ENCODE data around the gene MIGA1. TPM values are rescaled to one million over a fixed set of nuclear protein-coding genes. Genes with fewer than 3 reads are reported as not detected.
"Not testable (repeated sequence)": the region's sequence is repeated elsewhere in the genome, so short reads cannot be mapped to it uniquely, and the experiment has no call there.

Gene MIGA1, protein sequence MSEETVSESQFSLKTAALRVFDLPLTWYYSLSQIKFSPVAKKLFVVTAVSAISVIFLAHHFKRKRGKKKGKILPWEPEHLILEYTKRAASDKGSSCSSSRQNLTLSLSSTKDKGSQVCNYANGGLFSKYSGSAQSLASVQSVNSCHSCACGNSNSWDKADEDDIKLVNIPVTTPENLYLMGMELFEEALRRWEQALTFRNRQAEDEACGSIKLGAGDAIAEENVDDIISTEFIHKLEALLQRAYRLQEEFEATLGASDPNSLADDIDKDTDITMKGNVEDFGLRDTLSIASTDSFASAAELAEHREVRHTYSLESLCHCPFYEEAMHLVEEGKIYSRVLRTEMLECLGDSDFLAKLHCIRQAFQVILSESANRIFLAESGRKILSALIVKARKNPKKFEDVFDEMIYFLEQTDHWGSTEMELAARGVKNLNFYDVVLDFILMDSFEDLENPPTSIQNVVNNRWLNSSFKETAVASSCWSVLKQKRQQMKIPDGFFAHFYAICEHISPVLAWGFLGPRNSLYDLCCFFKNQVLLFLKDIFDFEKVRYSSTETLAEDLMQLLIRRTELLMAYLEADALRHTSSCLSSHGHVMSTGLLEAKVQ
- total RNA-seq = 10 to 100 TPM; 13.3 to 14.0 TPM

- Mint-ChIP-seq H3K27me3 (no peaks in the 10 kb centered on the region), H3K9me3 (no peaks in the 10 kb centered on the region), H3K4me3 (peak within 1 kb of the TSS; percentile 99), H3K27ac (peak within 1 kb of the TSS; percentile 78 to 83), H3K36me3 (peaks cover 10% of the 10 kb centered on the region), H3K4me1 (ENCODE audit: low read depth in 2 of 2) (peaks cover 16 to 33% of the 10 kb centered on the region in 2 donors)
- ATAC-seq (peak; percentile 95 to 97), DNase-seq (ENCODE audit: low spot score) (peak; percentile 89)
Measured at GRCh38 chr1:77779529-77780281, at the start of gene MIGA1. TSS of gene MIGA1 (plus strand) at chr1:77779649. CDS start at chr1:77783253, 3,604 bp downstream.

DNA sequence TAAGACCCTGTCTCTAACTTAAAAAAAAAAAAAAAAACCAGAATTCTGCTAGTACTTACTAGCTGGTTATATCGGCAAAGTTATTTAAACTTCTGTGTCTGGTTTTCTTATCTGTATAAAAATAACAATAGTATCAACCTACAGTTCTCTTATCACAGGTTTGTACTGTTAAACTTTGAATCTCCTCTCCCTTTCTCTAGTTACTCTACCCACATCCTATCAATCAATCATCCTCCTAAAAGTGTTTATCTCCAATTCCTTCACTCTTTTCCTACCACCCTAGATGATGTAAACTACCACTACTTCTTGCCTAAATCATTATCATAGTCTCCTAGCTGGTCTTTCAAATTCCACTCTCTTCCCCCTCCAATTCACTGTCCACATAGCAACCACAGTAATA lies 47.4 kb upstream of the MIGA1 start:
- H3K4me3 Mint-ChIP-seq = no peak overlapping the region
- DNase-seq (ENCODE audit: low spot score) (no peak), ATAC-seq (no peak)
- H3K4me1 Mint-ChIP-seq (ENCODE audit: low read depth in 2 of 2) = peaks cover 0 to 6% of the 10 kb centered on the region in 2 donors
- H3K27me3 Mint-ChIP-seq = no peaks in the 10 kb centered on the region
- peak overlapping the region in 1 of 2 donors; percentile 13 for H3K27ac Mint-ChIP-seq
- H3K36me3 Mint-ChIP-seq = peaks cover 6% of the 10 kb centered on the region
- H3K9me3 Mint-ChIP-seq = no peaks in the 10 kb centered on the region

DNA sequence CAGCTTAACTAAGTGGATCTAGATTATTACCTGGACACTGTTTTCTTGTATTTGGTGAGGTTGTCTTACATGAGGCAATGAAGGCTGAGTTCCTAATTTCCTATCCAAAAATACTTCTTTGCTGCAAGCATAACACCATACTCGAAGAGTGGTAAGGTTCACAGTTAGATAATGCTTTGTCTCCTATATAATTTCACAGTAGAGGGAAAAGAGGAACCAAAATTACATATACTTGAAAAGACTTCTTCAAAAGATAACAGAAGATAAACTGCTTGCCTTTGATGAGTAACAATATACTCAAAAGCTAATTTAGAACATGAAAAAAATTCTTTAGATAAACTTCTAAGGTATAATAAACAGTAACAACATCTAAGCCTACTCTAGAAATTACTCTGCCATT lies 40.2 kb upstream of the MIGA1 start:
- peaks cover 0 to 3% of the 10 kb centered on the region in 2 donors for H3K4me1 Mint-ChIP-seq (ENCODE audit: low read depth in 2 of 2)
- no peaks in the 10 kb centered on the region for H3K9me3 Mint-ChIP-seq
- no peak overlapping the region for H3K27ac Mint-ChIP-seq
- ATAC-seq (no peak), DNase-seq (ENCODE audit: low spot score) (no peak)
- H3K36me3 Mint-ChIP-seq = no peaks in the 10 kb centered on the region
- H3K4me3 Mint-ChIP-seq = no peak overlapping the region
- no peaks in the 10 kb centered on the region for H3K27me3 Mint-ChIP-seq

GRCh38 chr1:77741316-77741715 lies 38.1 kb upstream of the MIGA1 start:
- Mint-ChIP-seq H3K27me3 (no peaks in the 10 kb centered on the region), H3K9me3 (no peaks in the 10 kb centered on the region), H3K36me3 (no peaks in the 10 kb centered on the region), H3K27ac (no peak overlapping the region), H3K4me1 (ENCODE audit: low read depth in 2 of 2) (peaks cover 18% of the 10 kb centered on the region in 2 donors), H3K4me3 (no peak overlapping the region)
- DNase-seq (ENCODE audit: low spot score) (no peak), ATAC-seq (no peak)

GRCh38 chr1:77742011-77742555 lies 37.4 kb upstream of the MIGA1 start:
- no peak overlapping the region for H3K27ac Mint-ChIP-seq
- H3K27me3 Mint-ChIP-seq = no peaks in the 10 kb centered on the region
- peaks cover 23 to 24% of the 10 kb centered on the region in 2 donors for H3K4me1 Mint-ChIP-seq (ENCODE audit: low read depth in 2 of 2)
- ATAC-seq (no peak), DNase-seq (ENCODE audit: low spot score) (no peak)
- no peaks in the 10 kb centered on the region for H3K9me3 Mint-ChIP-seq
- no peak overlapping the region for H3K4me3 Mint-ChIP-seq
- no peaks in the 10 kb centered on the region for H3K36me3 Mint-ChIP-seq

GRCh38 chr1:77744576-77744975 lies 34.9 kb upstream of the MIGA1 start:
- ATAC-seq (no peak), DNase-seq (ENCODE audit: low spot score) (no peak)
- Mint-ChIP-seq H3K27ac (no peak overlapping the region), H3K27me3 (no peaks in the 10 kb centered on the region), H3K4me3 (no peak overlapping the region), H3K9me3 (no peaks in the 10 kb centered on the region), H3K4me1 (ENCODE audit: low read depth in 2 of 2) (peaks cover 37 to 38% of the 10 kb centered on the region in 2 donors), H3K36me3 (no peaks in the 10 kb centered on the region)

- H3K27ac Mint-ChIP-seq; H3K4me3 Mint-ChIP-seq; ATAC-seq; H3K36me3 Mint-ChIP-seq; H3K27me3 Mint-ChIP-seq; H3K9me3 Mint-ChIP-seq; DNase-seq (ENCODE audit: low spot score): not testable (repeated sequence)
- H3K4me1 Mint-ChIP-seq (ENCODE audit: low read depth in 2 of 2) = peaks cover 38 to 47% of the 10 kb centered on the region in 2 donors
Measured at GRCh38 chr1:77749489-77749888, 30.0 kb upstream of the MIGA1 start.

- Mint-ChIP-seq H3K4me3 (no peak overlapping the region), H3K27me3 (no peaks in the 10 kb centered on the region), H3K4me1 (ENCODE audit: low read depth in 2 of 2) (peaks cover 27 to 32% of the 10 kb centered on the region in 2 donors), H3K27ac (peak overlapping the region in 1 of 2 donors; percentile 45), H3K9me3 (no peaks in the 10 kb centered on the region), H3K36me3 (no peaks in the 10 kb centered on the region)
- DNase-seq (ENCODE audit: low spot score) = no peak
- no peak for ATAC-seq
Measured at GRCh38 chr1:77756052-77756754, 23.2 kb upstream of the MIGA1 start.

DNA sequence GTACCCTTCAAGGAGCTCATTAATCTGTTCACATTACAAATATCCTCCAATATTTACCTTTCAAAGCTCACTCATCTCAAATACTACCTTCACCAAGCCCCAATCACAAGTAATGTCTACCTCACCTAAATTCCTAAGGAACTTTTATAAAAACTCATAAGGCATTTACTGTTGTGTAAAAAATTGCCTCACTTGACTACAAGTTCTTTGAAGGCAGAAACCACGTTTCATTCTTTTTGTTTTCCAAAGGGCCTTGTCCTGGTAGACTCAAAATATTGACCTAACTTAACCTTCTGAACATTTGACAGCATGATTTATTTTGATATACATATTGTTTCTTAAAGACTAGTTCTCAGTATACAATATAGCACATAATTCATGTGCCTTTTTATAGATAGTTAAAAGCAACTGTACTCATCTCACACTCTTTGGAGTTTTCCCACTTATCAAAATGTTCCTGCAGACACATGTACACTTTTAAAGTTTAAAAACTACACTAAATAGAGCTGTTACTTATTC lies 22.3 kb upstream of the MIGA1 start:
- H3K27me3 Mint-ChIP-seq = no peaks in the 10 kb centered on the region
- peak overlapping the region; percentile 51 for H3K4me3 Mint-ChIP-seq
- H3K36me3 Mint-ChIP-seq = no peaks in the 10 kb centered on the region
- DNase-seq (ENCODE audit: low spot score) (no peak), ATAC-seq (no peak)
- H3K27ac Mint-ChIP-seq = peak overlapping the region in 1 of 2 donors; percentile 45
- no peaks in the 10 kb centered on the region for H3K9me3 Mint-ChIP-seq
- H3K4me1 Mint-ChIP-seq (ENCODE audit: low read depth in 2 of 2) = peaks cover 27 to 35% of the 10 kb centered on the region in 2 donors

GRCh38 chr1:77757603-77758002 lies 21.8 kb upstream of the MIGA1 start:
- H3K27ac Mint-ChIP-seq = peak overlapping the region in 1 of 2 donors; percentile 45
- ATAC-seq = no peak

DNA sequence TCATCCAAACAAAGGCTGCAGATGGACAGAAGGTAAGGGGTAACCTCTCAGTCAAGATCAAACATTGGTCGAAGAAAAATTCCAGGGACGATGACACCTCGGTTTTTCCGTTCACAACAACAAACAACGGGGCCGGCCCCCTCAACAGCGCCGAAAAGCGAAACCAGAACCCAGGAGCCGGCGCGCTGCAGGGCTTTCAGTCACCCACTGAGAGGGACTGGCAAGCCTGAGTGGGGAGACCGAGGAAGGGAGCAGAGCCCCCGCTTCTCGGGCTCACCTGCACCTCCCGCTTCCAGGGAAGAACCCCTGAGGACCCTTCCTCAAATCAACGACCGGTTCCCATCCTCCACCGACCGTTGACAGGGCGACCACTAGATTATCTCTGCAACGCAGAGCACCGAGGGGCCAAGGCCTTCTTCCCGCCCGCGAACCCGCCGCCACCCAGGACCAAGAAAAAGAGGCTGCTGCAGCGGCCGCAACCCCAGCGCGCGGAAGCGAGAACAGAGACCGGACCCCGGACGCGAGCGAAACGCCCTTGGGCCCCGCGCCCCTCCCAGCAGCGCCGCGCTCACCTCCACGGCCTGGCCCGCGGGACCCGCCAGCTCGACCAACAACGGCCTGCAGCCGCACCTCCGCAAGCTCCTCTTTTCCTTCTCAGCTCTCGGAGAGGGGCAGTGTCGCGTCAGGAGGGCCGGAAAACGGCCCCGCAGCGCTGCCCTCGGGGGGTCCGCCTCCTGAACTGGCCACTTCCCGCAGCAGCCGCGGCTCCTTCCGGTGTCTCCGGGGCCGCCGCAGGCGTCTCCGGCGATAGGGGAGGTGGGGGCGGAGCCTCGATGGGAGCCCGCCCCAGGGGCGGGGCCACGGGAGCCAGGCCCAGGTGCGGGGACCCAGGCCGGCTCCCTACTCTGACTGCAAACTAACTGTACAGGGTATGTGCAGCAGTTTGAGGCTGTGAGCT lies 20.1 kb upstream of the MIGA1 start, which contains the start of gene USP33:
Gene USP33, minus strand, starts transcription at position 782 of the 958 bp plus-strand sequence. CDS start 18,155 bp downstream, outside the sequence.
- H3K36me3 Mint-ChIP-seq = no peaks in the 10 kb centered on the region
- DNase-seq (ENCODE audit: low spot score) (peak; percentile 96), ATAC-seq (peak; percentile 99)
- H3K4me3 Mint-ChIP-seq = peak within 1 kb of the TSS; percentile 94
- H3K9me3 Mint-ChIP-seq = no peaks in the 10 kb centered on the region
- H3K4me1 Mint-ChIP-seq (ENCODE audit: low read depth in 2 of 2) = peaks cover 27 to 38% of the 10 kb centered on the region in 2 donors
- H3K27ac Mint-ChIP-seq = peak within 1 kb of the TSS; percentile 80 to 94
- H3K27me3 Mint-ChIP-seq = peaks cover 0 to 3% of the 10 kb centered on the region in 2 donors

More at GRCh38 chr1:77757603-77758002, 21.8 kb upstream of the MIGA1 start:
- no peaks in the 10 kb centered on the region for H3K27me3 Mint-ChIP-seq
- no peak for DNase-seq (ENCODE audit: low spot score)
- no peaks in the 10 kb centered on the region for H3K9me3 Mint-ChIP-seq
- peaks cover 27 to 38% of the 10 kb centered on the region in 2 donors for H3K4me1 Mint-ChIP-seq (ENCODE audit: low read depth in 2 of 2)
- H3K4me3 Mint-ChIP-seq = peak overlapping the region; percentile 51
- H3K36me3 Mint-ChIP-seq = no peaks in the 10 kb centered on the region

DNA sequence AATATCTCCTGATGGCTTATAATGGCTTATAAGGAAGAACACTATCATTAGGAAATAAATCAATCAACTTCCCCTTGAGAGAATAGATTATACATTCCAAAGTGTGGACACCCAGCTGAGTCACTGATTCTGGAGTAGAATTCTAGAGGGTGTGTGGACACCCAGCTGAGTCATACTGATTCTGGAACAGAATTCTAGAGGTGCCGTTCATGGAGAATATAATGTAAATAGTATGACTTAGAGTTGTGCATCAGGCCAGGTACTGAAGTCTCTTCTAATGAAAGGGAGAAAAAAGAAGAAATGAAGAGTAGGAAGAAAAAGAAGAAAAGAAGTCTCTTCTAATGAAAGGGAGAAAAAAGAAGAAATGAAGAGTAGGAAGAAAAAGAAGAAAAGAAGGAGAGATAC lies 17.4 kb upstream of the MIGA1 start:
- Mint-ChIP-seq H3K27ac (no peak overlapping the region), H3K9me3 (no peaks in the 10 kb centered on the region), H3K27me3 (peaks cover 0 to 4% of the 10 kb centered on the region in 2 donors), H3K4me1 (ENCODE audit: low read depth in 2 of 2) (peaks cover 13 to 23% of the 10 kb centered on the region in 2 donors), H3K36me3 (no peaks in the 10 kb centered on the region), H3K4me3 (no peak overlapping the region)
- DNase-seq (ENCODE audit: low spot score) (no peak), ATAC-seq (no peak)
